Measurements from ENCODE around the gene NAPA. TPM values are rescaled to one million over a fixed set of nuclear protein-coding genes. Genes with fewer than 3 reads are reported as not detected.
"Not testable (repeated sequence)": the region's sequence is repeated elsewhere in the genome, so short reads cannot be mapped to it uniquely, and the experiment has no call there.

Gene NAPA
- total and polyA plus RNA-seq, 4 donors: 65.7 to 140 (median 124) TPM

DNA sequence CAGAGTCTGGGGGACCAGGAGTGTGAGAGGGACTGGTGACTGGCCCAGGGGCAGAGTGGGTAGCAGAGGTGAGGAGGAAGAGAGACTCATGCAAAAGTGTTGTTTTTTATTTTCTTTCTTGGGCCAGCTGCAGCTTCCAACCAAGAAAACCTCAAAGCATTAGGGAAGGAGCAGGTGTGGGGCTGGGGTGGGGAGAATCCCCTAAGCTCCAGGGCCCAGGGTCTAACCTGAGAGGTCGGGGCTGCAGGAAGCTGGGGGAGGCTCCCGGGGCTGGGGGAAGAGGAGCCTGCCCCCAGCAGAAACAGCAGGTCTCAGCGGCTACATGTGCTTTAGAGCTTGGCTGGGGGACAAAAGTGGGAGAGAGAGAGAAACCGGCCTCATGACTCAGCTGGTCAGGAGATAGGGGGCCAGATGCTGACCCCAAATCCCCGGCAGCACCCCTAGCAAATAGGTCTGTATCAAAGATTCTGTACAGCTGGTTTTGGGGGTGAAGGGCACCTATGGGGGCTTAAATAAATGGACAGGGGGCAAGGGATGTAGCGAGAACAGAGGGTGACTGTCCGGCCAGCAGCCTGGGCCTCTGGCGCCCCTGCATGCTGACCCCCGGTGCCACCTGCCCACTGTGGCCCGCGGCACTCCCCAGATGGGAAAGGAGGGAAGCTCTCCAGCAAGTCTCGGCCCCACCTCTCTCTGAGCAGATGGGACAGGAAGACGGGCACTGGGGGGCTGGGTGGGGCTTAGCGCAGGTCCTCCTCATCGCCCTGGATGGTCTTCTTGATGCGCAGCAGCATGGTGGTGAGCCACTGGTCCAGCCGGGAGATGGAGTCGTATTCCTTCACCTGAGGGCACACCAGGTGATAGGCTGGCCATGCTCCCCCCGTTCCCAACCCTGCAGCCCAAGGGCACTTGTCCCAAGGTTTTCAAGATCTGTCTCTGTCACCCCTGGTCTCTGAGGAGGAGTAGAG, 27.0 kb downstream of the NAPA start:
- DNase-seq: no peak
- ATAC-seq (ENCODE audit: insufficient read depth, low FRiP score): no peak
- peaks cover 0 to 13% (median 4%) of the 10 kb centered on the region in 5 donors for H3K4me1 ChIP-seq (ENCODE audit: control insufficient read depth in 5 of 5, insufficient read depth in 5 of 5, low read length in 5 of 5)

DNA sequence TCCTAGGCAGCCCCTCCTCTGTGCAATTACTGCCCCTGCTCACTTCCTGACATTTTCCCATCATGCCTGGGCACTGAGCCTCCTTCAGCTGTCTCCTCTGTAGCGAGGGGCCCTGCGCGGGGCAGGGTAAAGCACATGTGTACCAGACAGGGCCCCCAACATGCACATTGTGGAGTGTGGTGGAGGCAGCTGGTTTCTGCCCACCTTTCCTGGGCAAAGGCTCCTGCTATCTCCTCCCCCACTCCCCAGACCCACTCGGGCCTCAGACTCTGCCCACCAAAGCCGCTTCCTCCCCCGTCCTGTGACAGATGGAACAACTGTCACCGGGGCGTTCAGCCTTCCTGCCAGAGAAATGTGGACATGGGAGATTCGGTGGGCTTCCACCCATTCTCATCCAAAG, 28.0 kb downstream of the NAPA start:
- WGBS, 2 donors: 34 to 60% methylated on average over 9 of the region's 9 CpGs
- H3K4me1 ChIP-seq (ENCODE audit: control insufficient read depth in 5 of 5, insufficient read depth in 5 of 5, low read length in 5 of 5): peaks cover 0 to 13% (median 4%) of the 10 kb centered on the region in 5 donors
- H3K36me3 ChIP-seq (ENCODE audit: control insufficient read depth in 4 of 4, insufficient read depth in 4 of 4, low read length in 4 of 4): peaks cover 4 to 45% (median 16%) of the 10 kb centered on the region in 4 donors
- H3K9me3 ChIP-seq (ENCODE audit: control insufficient read depth in 4 of 4, insufficient read depth in 3 of 4, low read length in 3 of 4): peaks cover 0 to 2% (median 0%) of the 10 kb centered on the region in 4 donors
- no peak overlapping the region for H3K9ac ChIP-seq (ENCODE audit: insufficient read depth in 1 of 2, low read length in 2 of 2)
- ATAC-seq (ENCODE audit: insufficient read depth, low FRiP score) (no peak), DNase-seq (no peak)
- no peaks in the 10 kb centered on the region for H3K27me3 ChIP-seq (ENCODE audit: control insufficient read depth in 3 of 3, insufficient read depth in 3 of 3, low read length in 2 of 3)
- TF ChIP-seq, protein P1, sequence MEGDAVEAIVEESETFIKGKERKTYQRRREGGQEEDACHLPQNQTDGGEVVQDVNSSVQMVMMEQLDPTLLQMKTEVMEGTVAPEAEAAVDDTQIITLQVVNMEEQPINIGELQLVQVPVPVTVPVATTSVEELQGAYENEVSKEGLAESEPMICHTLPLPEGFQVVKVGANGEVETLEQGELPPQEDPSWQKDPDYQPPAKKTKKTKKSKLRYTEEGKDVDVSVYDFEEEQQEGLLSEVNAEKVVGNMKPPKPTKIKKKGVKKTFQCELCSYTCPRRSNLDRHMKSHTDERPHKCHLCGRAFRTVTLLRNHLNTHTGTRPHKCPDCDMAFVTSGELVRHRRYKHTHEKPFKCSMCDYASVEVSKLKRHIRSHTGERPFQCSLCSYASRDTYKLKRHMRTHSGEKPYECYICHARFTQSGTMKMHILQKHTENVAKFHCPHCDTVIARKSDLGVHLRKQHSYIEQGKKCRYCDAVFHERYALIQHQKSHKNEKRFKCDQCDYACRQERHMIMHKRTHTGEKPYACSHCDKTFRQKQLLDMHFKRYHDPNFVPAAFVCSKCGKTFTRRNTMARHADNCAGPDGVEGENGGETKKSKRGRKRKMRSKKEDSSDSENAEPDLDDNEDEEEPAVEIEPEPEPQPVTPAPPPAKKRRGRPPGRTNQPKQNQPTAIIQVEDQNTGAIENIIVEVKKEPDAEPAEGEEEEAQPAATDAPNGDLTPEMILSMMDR (IDR thresholded peaks at IDR 0.05; ENCODE audit: control extremely low read depth, extremely low read depth): no peak
- H3K27ac ChIP-seq (ENCODE audit: low read depth in 1 of 2, low read length in 1 of 2): no peak overlapping the region
- H3K4me3 ChIP-seq: no peak overlapping the region

More for the DNA sequence above, 27.0 kb downstream of the NAPA start:
- H3K9ac ChIP-seq (ENCODE audit: insufficient read depth in 1 of 2, low read length in 2 of 2): no peak overlapping the region
- peaks cover 0 to 2% (median 0%) of the 10 kb centered on the region in 4 donors for H3K9me3 ChIP-seq (ENCODE audit: control insufficient read depth in 4 of 4, insufficient read depth in 3 of 4, low read length in 3 of 4)
- 68 to 82% methylated on average over 19 of the region's 19 CpGs for WGBS, 2 donors
- H3K36me3 ChIP-seq (ENCODE audit: control insufficient read depth in 4 of 4, insufficient read depth in 4 of 4, low read length in 4 of 4): peaks cover 4 to 54% (median 21%) of the 10 kb centered on the region in 4 donors
- TF ChIP-seq, protein P1 (IDR thresholded peaks at IDR 0.05; ENCODE audit: control extremely low read depth, extremely low read depth): no peak
- H3K4me3 ChIP-seq: no peak overlapping the region
- no peaks in the 10 kb centered on the region for H3K27me3 ChIP-seq (ENCODE audit: control insufficient read depth in 3 of 3, insufficient read depth in 3 of 3, low read length in 2 of 3)
- H3K27ac ChIP-seq (ENCODE audit: low read depth in 1 of 2, low read length in 1 of 2): no peak overlapping the region

DNA sequence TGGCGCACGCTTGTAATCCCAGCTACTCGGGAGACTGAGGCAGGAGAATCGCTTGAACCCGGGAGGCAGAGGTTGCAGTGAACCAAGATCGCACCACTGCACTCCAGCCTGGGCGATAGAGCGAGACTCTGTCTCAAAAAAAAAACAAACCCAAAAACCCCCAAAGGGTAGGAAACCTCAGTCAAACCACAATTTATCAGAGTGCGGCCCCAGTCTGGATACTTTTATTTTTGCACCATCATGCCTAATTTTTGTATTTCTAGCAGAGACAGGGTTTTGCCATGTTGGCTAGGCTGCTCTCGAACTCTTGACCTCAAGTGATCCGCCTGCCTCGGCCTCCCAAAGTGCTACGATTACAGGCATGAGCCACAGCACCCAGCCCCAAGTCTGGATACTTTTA, 28.6 kb downstream of the NAPA start:
- H3K4me3 ChIP-seq; H3K9me3 ChIP-seq (ENCODE audit: control insufficient read depth in 4 of 4, insufficient read depth in 3 of 4, low read length in 3 of 4); DNase-seq; H3K27ac ChIP-seq (ENCODE audit: low read depth in 1 of 2, low read length in 1 of 2); ATAC-seq (ENCODE audit: insufficient read depth, low FRiP score); H3K9ac ChIP-seq (ENCODE audit: insufficient read depth in 1 of 2, low read length in 2 of 2); H3K27me3 ChIP-seq (ENCODE audit: control insufficient read depth in 3 of 3, insufficient read depth in 3 of 3, low read length in 2 of 3): not testable (repeated sequence)
- peaks cover 4 to 38% (median 16%) of the 10 kb centered on the region in 4 donors for H3K36me3 ChIP-seq (ENCODE audit: control insufficient read depth in 4 of 4, insufficient read depth in 4 of 4, low read length in 4 of 4)
- 74 to 81% methylated on average over 13 of the region's 13 CpGs for WGBS, 2 donors
- H3K4me1 ChIP-seq (ENCODE audit: control insufficient read depth in 5 of 5, insufficient read depth in 5 of 5, low read length in 5 of 5): peaks cover 0 to 13% (median 4%) of the 10 kb centered on the region in 5 donors

DNA sequence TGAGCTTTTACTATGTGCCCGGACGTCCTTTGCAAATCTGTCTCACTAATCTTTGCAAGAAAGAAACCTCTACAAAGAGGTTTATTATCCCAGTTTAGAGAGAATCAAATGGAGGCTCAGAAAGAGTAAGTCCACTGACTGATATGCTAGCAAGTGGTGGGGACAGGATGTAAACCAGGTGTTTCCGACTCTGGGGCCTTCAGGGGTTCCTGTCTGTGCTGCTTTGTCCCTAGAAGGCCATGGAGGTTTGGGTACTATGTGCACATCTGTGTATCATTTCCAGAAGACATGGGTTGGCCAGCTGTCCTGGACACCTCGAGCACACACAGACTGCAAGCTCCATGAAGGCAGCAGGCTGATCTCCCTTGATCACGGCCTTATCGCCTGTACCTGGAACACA, 29.7 kb downstream of the NAPA start:
- Histone ChIP-seq H3K36me3 (ENCODE audit: control insufficient read depth in 4 of 4, insufficient read depth in 4 of 4, low read length in 4 of 4) (peaks cover 4 to 29% (median 12%) of the 10 kb centered on the region in 4 donors), H3K9ac (ENCODE audit: insufficient read depth in 1 of 2, low read length in 2 of 2) (no peak overlapping the region), H3K27ac (ENCODE audit: low read depth in 1 of 2, low read length in 1 of 2) (peak overlapping the region in 1 of 2 donors; percentile 93), H3K9me3 (ENCODE audit: control insufficient read depth in 4 of 4, insufficient read depth in 3 of 4, low read length in 3 of 4) (peaks cover 0 to 2% (median 0%) of the 10 kb centered on the region in 4 donors), H3K4me1 (ENCODE audit: control insufficient read depth in 5 of 5, insufficient read depth in 5 of 5, low read length in 5 of 5) (peaks cover 0 to 13% (median 4%) of the 10 kb centered on the region in 5 donors), H3K27me3 (ENCODE audit: control insufficient read depth in 3 of 3, insufficient read depth in 3 of 3, low read length in 2 of 3) (no peaks in the 10 kb centered on the region), H3K4me3 (no peak overlapping the region)
- 83% methylated on average over 6 of the region's 6 CpGs for WGBS, 2 donors
- no peak for ATAC-seq (ENCODE audit: insufficient read depth, low FRiP score)
- no peak for DNase-seq
- TF ChIP-seq, protein P1 (IDR thresholded peaks at IDR 0.05; ENCODE audit: control extremely low read depth, extremely low read depth): no peak
